Astrocyte (in vitro differentiated cells and primary cell): ENCODE measurements around the gene ZNF331. TPM values are rescaled to one million over a fixed set of nuclear protein-coding genes. Genes with fewer than 3 reads are reported as not detected.
A peak's percentile ranks its signal among the peaks of the same experiment; 100 is the strongest.

ENCODE experiments used
- DNase-seq: peaks from one replicate; pipeline ENCODE4 v3.0.0-alpha.2; 2010; ENCODE audit warnings: low read depth
- FAIRE-seq: peaks from 2 replicates; lab custom pipeline; 2011; peaks lifted over from hg19 to GRCh38; lab: Jason Lieb, UNC
- H2AFZ ChIP-seq: 2 replicates; pipeline ENCODE4 v1.6.0; 2012; ENCODE audit warnings: low read depth, low read length, inconsistent platforms
- H3K27ac ChIP-seq: 2 replicates; pipeline ENCODE4 v1.5.1; 2011; ENCODE audit warnings: low read depth, low read length, inconsistent platforms
- H3K27me3 ChIP-seq: 2 replicates; pipeline ENCODE4 v1.6.0; 2011; ENCODE audit warnings: low read length, inconsistent platforms; ENCODE audit not compliant: insufficient read depth
- H3K36me3 ChIP-seq: 2 replicates; pipeline ENCODE4 v1.5.1; 2011; ENCODE audit warnings: low read length, inconsistent platforms; ENCODE audit not compliant: insufficient read depth
- H3K4me1 ChIP-seq: 2 replicates; pipeline ENCODE4 v1.5.1; 2011; ENCODE audit warnings: low read length, inconsistent platforms; ENCODE audit not compliant: insufficient read depth
- H3K4me2 ChIP-seq: 2 replicates; pipeline ENCODE4 v1.6.0; 2012; ENCODE audit warnings: low read length, inconsistent platforms
- H3K4me3 ChIP-seq: 2 replicates; pipeline ENCODE4 v1.5.1; 2011; ENCODE audit warnings: low read depth, mild to moderate bottlenecking, low read length, inconsistent platforms; ENCODE audit not compliant: insufficient read depth
- H3K79me2 ChIP-seq: 2 replicates; pipeline ENCODE4 v1.6.0; 2012; ENCODE audit warnings: mild to moderate bottlenecking, low read length, inconsistent platforms; ENCODE audit not compliant: insufficient read depth
- H3K9ac ChIP-seq: 2 replicates; pipeline ENCODE4 v1.6.0; 2012; ENCODE audit warnings: mild to moderate bottlenecking, low read length, inconsistent platforms
- H3K9me3 ChIP-seq: 2 replicates; pipeline ENCODE4 v1.5.1; 2012; ENCODE audit warnings: low read depth, mild to moderate bottlenecking, low read length, inconsistent platforms; ENCODE audit not compliant: insufficient read depth
- H4K20me1 ChIP-seq: 2 replicates; pipeline ENCODE4 v1.6.0; 2012; ENCODE audit warnings: low read length, inconsistent platforms; ENCODE audit not compliant: insufficient read depth
- H3K27ac Mint-ChIP-seq: one replicate; pipeline ENCODE4 v1.8.0; 2021; ENCODE audit warnings: mild to moderate bottlenecking, mixed read lengths; ENCODE audit not compliant: unreplicated experiment
- H3K27me3 Mint-ChIP-seq: one replicate; pipeline ENCODE4 v1.8.0; 2021; ENCODE audit warnings: low read depth, mixed read lengths; ENCODE audit not compliant: unreplicated experiment
- H3K36me3 Mint-ChIP-seq: one replicate; pipeline ENCODE4 v1.8.0; 2021; ENCODE audit warnings: low read depth, mixed read lengths; ENCODE audit not compliant: unreplicated experiment
- H3K4me1 Mint-ChIP-seq: one replicate; pipeline ENCODE4 v1.8.0; 2021; ENCODE audit warnings: low read depth, mixed read lengths; ENCODE audit not compliant: unreplicated experiment
- H3K4me3 Mint-ChIP-seq: one replicate; pipeline ENCODE4 v1.8.0; 2021; ENCODE audit warnings: mild to moderate bottlenecking, moderate library complexity, mixed read lengths; ENCODE audit not compliant: unreplicated experiment
- H3K9me3 Mint-ChIP-seq: one replicate; pipeline ENCODE4 v1.8.0; 2021; ENCODE audit warnings: mild to moderate bottlenecking, mixed read lengths; ENCODE audit not compliant: unreplicated experiment
- CTCF ChIP-seq: IDR thresholded peaks from 2 replicates; pipeline ENCODE4 v1.5.1; 2011; ENCODE audit warnings: low read depth, mild to moderate bottlenecking, inconsistent platforms, low read length, moderate library complexity; ENCODE audit not compliant: insufficient read depth
- EZH2 ChIP-seq: IDR thresholded peaks from 2 replicates; pipeline ENCODE4 v1.6.1; 2012; ENCODE audit warnings: mild to moderate bottlenecking, low read length, inconsistent platforms; ENCODE audit not compliant: insufficient read depth
- total RNA-seq: library from RNA; stranded (reverse); gene quantifications from 2 replicates; pipeline ENCODE4 v1.2.1, GENCODE V29; 2021

The ZNF331 gene
- total RNA-seq, 1 donor from 2014 or later: 4.8 TPM

DNA sequence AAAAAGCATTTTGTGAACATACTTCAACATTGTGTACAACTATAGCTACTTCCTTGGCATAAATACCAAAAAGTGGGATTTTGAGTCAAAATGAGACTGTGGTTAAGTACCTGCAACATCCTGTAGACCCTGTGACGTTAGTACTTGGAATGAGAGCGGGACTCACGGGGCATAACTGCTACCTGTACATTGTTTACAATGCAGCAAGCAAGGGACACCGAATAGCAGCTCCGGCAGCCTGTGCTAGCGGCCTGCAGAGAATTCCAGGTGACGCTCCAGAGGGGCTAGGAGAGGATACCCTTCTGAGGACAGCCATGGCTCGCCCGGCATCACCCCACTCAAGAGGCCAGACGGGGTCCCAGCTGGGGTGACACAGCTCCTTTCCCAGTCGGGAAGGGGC, 824 bp upstream of the ZNF331 start:
- no peaks in the 10 kb centered on the region for H3K27me3 ChIP-seq
- H3K4me1 ChIP-seq: no peaks in the 10 kb centered on the region
- H3K36me3 Mint-ChIP-seq: no peaks in the 10 kb centered on the region
- H2AFZ ChIP-seq: peak overlapping the region; percentile 100
- FAIRE-seq: no peak
- H3K4me3 ChIP-seq: peak overlapping the region; percentile 79
- peaks cover 7% of the 10 kb centered on the region for H3K79me2 ChIP-seq
- no peak overlapping the region for H3K27ac Mint-ChIP-seq
- peak overlapping the region; percentile 94 for H3K4me3 Mint-ChIP-seq
- no peaks in the 10 kb centered on the region for H4K20me1 ChIP-seq
- peak overlapping the region; percentile 91 for H3K9ac ChIP-seq
- H3K4me1 Mint-ChIP-seq: no peaks in the 10 kb centered on the region
- H3K4me2 ChIP-seq: peak overlapping the region; percentile 87
- H3K9me3 ChIP-seq: no peaks in the 10 kb centered on the region
- no peak for TF ChIP-seq EZH2
- TF ChIP-seq CTCF: no peak
- H3K27me3 Mint-ChIP-seq: no peaks in the 10 kb centered on the region
- DNase-seq: no peak
- no peaks in the 10 kb centered on the region for H3K36me3 ChIP-seq
- no peaks in the 10 kb centered on the region for H3K9me3 Mint-ChIP-seq
- peak overlapping the region; percentile 77 for H3K27ac ChIP-seq

- DNase-seq (no peak), FAIRE-seq (no peak)
- TF ChIP-seq EZH2 (no peak), CTCF (no peak)
- Histone ChIP-seq H3K36me3 (no peaks in the 10 kb centered on the region), H4K20me1 (no peaks in the 10 kb centered on the region), H3K4me2 (peak overlapping the region; percentile 87), H3K79me2 (peaks cover 7% of the 10 kb centered on the region), H3K9me3 (no peaks in the 10 kb centered on the region), H3K4me3 (peak overlapping the region; percentile 79), H3K27me3 (no peaks in the 10 kb centered on the region), H2AFZ (peak overlapping the region; percentile 100), H3K27ac (peak overlapping the region; percentile 77), H3K4me1 (no peaks in the 10 kb centered on the region), H3K9ac (peak overlapping the region; percentile 91)
- Mint-ChIP-seq H3K4me3 (peak overlapping the region; percentile 94), H3K4me1 (no peaks in the 10 kb centered on the region), H3K9me3 (no peaks in the 10 kb centered on the region), H3K27me3 (no peaks in the 10 kb centered on the region), H3K36me3 (no peaks in the 10 kb centered on the region), H3K27ac (peak overlapping the region; percentile 58)
Measured at GRCh38 chr19:53538378-53539109, 599 bp downstream of the ZNF331 start.

- peaks cover 7% of the 10 kb centered on the region for H3K79me2 ChIP-seq
- H3K4me1 Mint-ChIP-seq: peaks cover 1% of the 10 kb centered on the region
- no peak overlapping the region for H3K4me3 Mint-ChIP-seq
- no peaks in the 10 kb centered on the region for H3K36me3 Mint-ChIP-seq
- H3K4me3 ChIP-seq: no peak overlapping the region
- H2AFZ ChIP-seq: no peak overlapping the region
- H3K4me2 ChIP-seq: no peak overlapping the region
- FAIRE-seq (no peak), DNase-seq (no peak)
- no peaks in the 10 kb centered on the region for H4K20me1 ChIP-seq
- no peaks in the 10 kb centered on the region for H3K4me1 ChIP-seq
- no peaks in the 10 kb centered on the region for H3K27me3 Mint-ChIP-seq
- no peak overlapping the region for H3K27ac ChIP-seq
- H3K27ac Mint-ChIP-seq: no peak overlapping the region
- no peak overlapping the region for H3K9ac ChIP-seq
- H3K27me3 ChIP-seq: no peaks in the 10 kb centered on the region
- no peaks in the 10 kb centered on the region for H3K9me3 ChIP-seq
- TF ChIP-seq EZH2 (no peak), CTCF (no peak)
- H3K9me3 Mint-ChIP-seq: no peaks in the 10 kb centered on the region
- H3K36me3 ChIP-seq: no peaks in the 10 kb centered on the region
Measured at GRCh38 chr19:53540091-53540490, 2.1 kb downstream of the ZNF331 start.
